Fibroblast of mammary gland (primary cell): Measurements from ENCODE around the gene IFT52.
A peak's percentile ranks its signal among the peaks of the same experiment; 100 is the strongest.

ENCODE experiments used
- DNase-seq: peaks from one replicate; pipeline ENCODE4 v3.0.0-alpha.2; 2010; ENCODE audit warnings: low read depth
- H3K4me3 ChIP-seq: 2 replicates; pipeline ENCODE4 v1.5.1; 2011; ENCODE audit warnings: low read depth, mild to moderate bottlenecking, low read length, moderate library complexity; ENCODE audit not compliant: control insufficient read depth
- CTCF ChIP-seq: conservative IDR thresholded peaks from 2 replicates; pipeline ENCODE4 v1.5.1; 2011; ENCODE audit warnings: low read depth, low read length, inconsistent platforms; ENCODE audit not compliant: control insufficient read depth, insufficient read depth

The IFT52 gene, protein sequence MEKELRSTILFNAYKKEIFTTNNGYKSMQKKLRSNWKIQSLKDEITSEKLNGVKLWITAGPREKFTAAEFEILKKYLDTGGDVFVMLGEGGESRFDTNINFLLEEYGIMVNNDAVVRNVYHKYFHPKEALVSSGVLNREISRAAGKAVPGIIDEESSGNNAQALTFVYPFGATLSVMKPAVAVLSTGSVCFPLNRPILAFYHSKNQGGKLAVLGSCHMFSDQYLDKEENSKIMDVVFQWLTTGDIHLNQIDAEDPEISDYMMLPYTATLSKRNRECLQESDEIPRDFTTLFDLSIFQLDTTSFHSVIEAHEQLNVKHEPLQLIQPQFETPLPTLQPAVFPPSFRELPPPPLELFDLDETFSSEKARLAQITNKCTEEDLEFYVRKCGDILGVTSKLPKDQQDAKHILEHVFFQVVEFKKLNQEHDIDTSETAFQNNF

GRCh38 chr20:43590392-43591303, at the start of gene IFT52:
TSS of gene IFT52 (plus strand) at chr20:43590937. CDS start at chr20:43594699, 3,762 bp downstream.
- peak; percentile 90 for DNase-seq
- TF ChIP-seq CTCF = no peak
- peak within 1 kb of the TSS; percentile 90 for H3K4me3 ChIP-seq

- no peak for TF ChIP-seq CTCF
- no peak overlapping the region for H3K4me3 ChIP-seq
- DNase-seq = peak; percentile 61
Measured at GRCh38 chr20:43541214-43541613, 49.5 kb upstream of the IFT52 start.

- DNase-seq = no peak
- H3K4me3 ChIP-seq = no peak overlapping the region
Measured at GRCh38 chr20:43542161-43542560, 48.6 kb upstream of the IFT52 start.

DNA sequence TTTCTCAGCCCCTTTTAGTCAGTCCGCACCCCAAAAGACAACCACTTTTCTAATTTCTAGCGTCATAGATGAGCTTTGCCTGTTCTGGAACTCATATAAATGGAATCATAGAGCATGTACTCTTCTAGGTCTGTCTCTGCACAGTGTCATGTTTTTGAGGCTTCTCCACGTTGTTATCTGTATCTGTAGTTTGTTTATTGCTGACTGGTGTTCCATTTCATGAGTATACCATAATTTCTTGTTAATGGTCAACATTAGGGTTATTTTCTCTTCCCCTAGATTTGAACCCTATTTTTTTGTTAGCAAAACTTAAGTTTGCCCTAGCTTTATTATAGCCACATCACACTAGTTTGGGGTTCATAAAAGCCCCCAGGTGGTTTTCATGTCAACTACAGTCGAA, 48.1 kb upstream of the IFT52 start:
- H3K4me3 ChIP-seq = no peak overlapping the region
- no peak for DNase-seq
- no peak for TF ChIP-seq CTCF

More at GRCh38 chr20:43542161-43542560, 48.6 kb upstream of the IFT52 start:
- TF ChIP-seq CTCF = no peak

DNA sequence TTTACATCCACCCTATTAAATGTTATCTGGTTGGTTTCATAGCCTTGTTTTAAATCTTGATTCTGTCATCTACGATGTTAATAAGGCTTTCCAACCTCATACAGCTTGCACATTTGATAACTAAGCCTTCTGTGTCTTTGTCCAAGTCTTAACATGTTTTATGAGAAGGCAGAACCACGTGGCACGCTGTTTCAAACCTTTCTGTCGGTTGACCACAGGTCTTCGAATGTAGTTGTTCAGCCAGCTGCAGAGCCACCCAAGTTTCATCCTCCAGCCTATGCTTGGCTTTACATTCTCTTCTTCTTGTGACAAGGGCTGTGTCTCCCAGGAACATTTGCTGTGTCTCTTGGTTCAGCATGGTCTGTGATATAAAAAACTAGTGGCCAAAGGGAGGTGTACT, 47.6 kb upstream of the IFT52 start:
- TF ChIP-seq CTCF = no peak
- DNase-seq = no peak
- H3K4me3 ChIP-seq = no peak overlapping the region

- H3K4me3 ChIP-seq = no peak overlapping the region
- no peak for DNase-seq
- TF ChIP-seq CTCF = no peak
Measured at GRCh38 chr20:43544501-43544900, 46.2 kb upstream of the IFT52 start.
